GM21447 (cell line): Measurements from ENCODE around the gene ARHGEF6.
A peak's percentile ranks its signal among the peaks of the same experiment; 100 is the strongest.

ENCODE experiments used
- ATAC-seq: cut with Tn5 transposase; IDR thresholded peaks from one replicate; pipeline ENCODE4 v1.9.1; 2021; ENCODE audit not compliant: unreplicated experiment

ARHGEF6 gene

GRCh38 chrX:136697156-136697555 lies 83.6 kb downstream of the ARHGEF6 start:
- no peak for ATAC-seq

GRCh38 chrX:136694431-136695087 lies 86.2 kb downstream of the ARHGEF6 start:
- peak; percentile 56 for ATAC-seq

- no peak for ATAC-seq
Measured at GRCh38 chrX:136692271-136692670, 88.5 kb downstream of the ARHGEF6 start.

- ATAC-seq: no peak
Measured at GRCh38 chrX:136691028-136691809, 89.5 kb downstream of the ARHGEF6 start.

GRCh38 chrX:136689436-136689835 lies 91.3 kb downstream of the ARHGEF6 start:
- no peak for ATAC-seq

GRCh38 chrX:136687457-136687856 lies 93.3 kb downstream of the ARHGEF6 start:
- no peak for ATAC-seq

GRCh38 chrX:136684120-136684519 lies 96.6 kb downstream of the ARHGEF6 start:
- no peak for ATAC-seq

GRCh38 chrX:136679531-136679930 lies 101.2 kb downstream of the ARHGEF6 start:
- ATAC-seq: no peak

GRCh38 chrX:136674270-136674985 lies 106.3 kb downstream of the ARHGEF6 start:
- ATAC-seq: peak; percentile 45

- peak; percentile 29 for ATAC-seq
Measured at GRCh38 chrX:136671006-136671610, 109.6 kb downstream of the ARHGEF6 start.

GRCh38 chrX:136667446-136668168 lies 113.1 kb downstream of the ARHGEF6 start:
- ATAC-seq: no peak

GRCh38 chrX:136666088-136666487 lies 114.6 kb downstream of the ARHGEF6 start:
- ATAC-seq: peak; percentile 58

- peak; percentile 62 for ATAC-seq
Measured at GRCh38 chrX:136665258-136665900, 115.4 kb downstream of the ARHGEF6 start.

- ATAC-seq: no peak
Measured at GRCh38 chrX:136662976-136663375, 117.8 kb downstream of the ARHGEF6 start.

- ATAC-seq: no peak
Measured at GRCh38 chrX:136662104-136662503, 118.6 kb downstream of the ARHGEF6 start.

- ATAC-seq: no peak
Measured at GRCh38 chrX:136660896-136661295, 119.8 kb downstream of the ARHGEF6 start.

GRCh38 chrX:136659174-136659573 lies 121.6 kb downstream of the ARHGEF6 start:
- no peak for ATAC-seq

- no peak for ATAC-seq
Measured at GRCh38 chrX:136658151-136658550, 122.6 kb downstream of the ARHGEF6 start.

- ATAC-seq: no peak
Measured at GRCh38 chrX:136656361-136656964, 124.3 kb downstream of the ARHGEF6 start.
